Tibial nerve (tissue), 4 donors: Measurements from ENCODE around the gene ANKHD1.

Experiments used
- CTCF ChIP-seq, 5 experiments: fragments of 200-600 bp in 3 of 5; fragments of 450-650 bp in 2 of 5; sonication (generic) in 3 of 5; IDR thresholded peaks; one replicate each; pipeline ENCODE4 v1.5.1; 2016 to 2019; ENCODE audit warnings: antibody characterized with exemption in 5 of 5, mild to moderate bottlenecking in 3 of 5, moderate library complexity in 2 of 5
- EP300 ChIP-seq, 2 donors: sonication (generic); formaldehyde crosslinking; IDR thresholded peaks; one replicate each; pipeline ENCODE4 v1.6.1; 2017; ENCODE audit warnings: antibody characterized with exemption in 2 of 2, mild to moderate bottlenecking in 1 of 2
- POLR2A ChIP-seq, 2 donors: fragments of 450-650 bp; IDR thresholded peaks; one replicate each; pipeline ENCODE4 v1.6.1; 2017; ENCODE audit warnings: antibody characterized with exemption in 2 of 2, mild to moderate bottlenecking in 2 of 2, moderate library complexity in 2 of 2

- TF ChIP-seq CTCF (IDR thresholded peaks at IDR 0.05) (no peak), POLR2A (IDR thresholded peaks at IDR 0.05) (no peak), EP300 (IDR thresholded peaks at IDR 0.05) (no peak)
Observed at GRCh38 chr5:140391732-140392131, 9.9 kb upstream of the ANKHD1 start.
